Mammary epithelial cell (primary cell): ENCODE data around the gene PAX5.

Experiments
- CTCF ChIP-seq, 2 donors: IDR thresholded peaks in 1 of 2; conservative IDR thresholded peaks in 1 of 2; 2 replicates each; pipeline ENCODE4 v1.5.1; 2011 to 2012; ENCODE audit warnings: inconsistent platforms in 2 of 2, low read length in 2 of 2, mild to moderate bottlenecking in 2 of 2, control low read depth in 1 of 2, low read depth in 1 of 2; ENCODE audit not compliant: insufficient read depth in 1 of 2; ENCODE audit errors: extremely low read depth in 1 of 2
- EZH2 ChIP-seq: IDR thresholded peaks from 2 replicates; pipeline ENCODE4 v1.6.1; 2012; ENCODE audit warnings: low read length, inconsistent platforms, borderline replicate concordance

- no peak for TF ChIP-seq CTCF (conservative IDR thresholded peaks at IDR 0.05 in 1 of 2, IDR thresholded peaks at IDR 0.05 in 1 of 2; ENCODE audit: extremely low read depth in 1 of 2, insufficient read depth in 1 of 2, low read depth in 1 of 2, low read length in 2 of 2)
- no peak for TF ChIP-seq EZH2
Measured at GRCh38 chr9:36940500-36940853, 93.6 kb downstream of the PAX5 start.
